Measurements from ENCODE around the gene CSF1R. TPM values are rescaled to one million over a fixed set of nuclear protein-coding genes. Genes with fewer than 3 reads are reported as not detected.

The CSF1R gene
- total and polyA plus RNA-seq, 4 donors, result 16.8 to 66.5 (median 47.8) TPM

DNA sequence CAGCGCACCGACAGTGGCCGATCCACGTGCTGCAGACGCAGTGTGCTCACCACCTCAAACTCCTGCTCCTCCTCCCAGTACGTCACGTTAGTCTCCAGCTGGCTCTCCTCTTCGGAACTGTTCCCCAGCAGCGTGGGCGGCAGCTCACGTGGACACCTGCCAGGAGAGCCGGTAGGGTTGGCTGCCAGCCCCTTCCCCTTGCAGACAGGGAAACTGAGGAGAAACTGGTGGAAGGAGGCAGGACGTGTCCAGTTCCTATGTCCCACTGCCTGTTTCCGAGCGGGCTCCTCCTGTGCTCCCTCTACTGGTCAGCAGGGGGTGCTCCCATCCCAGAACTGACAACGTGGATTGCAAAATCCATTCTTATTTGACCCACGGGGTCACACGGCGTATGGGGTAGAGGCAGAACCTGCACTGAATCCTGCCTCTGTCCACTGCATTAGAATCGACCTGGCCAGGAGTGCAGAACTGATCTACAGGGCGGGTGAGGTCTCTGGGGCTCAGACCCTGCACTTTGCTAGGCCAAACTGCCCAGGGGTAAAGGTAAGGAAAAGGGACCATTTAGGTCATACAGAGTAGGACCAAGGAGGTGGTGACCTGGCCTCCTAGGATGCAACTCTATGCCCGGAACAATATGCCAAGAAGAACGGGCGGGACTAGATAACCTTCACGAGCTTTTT, 43.6 kb upstream of the CSF1R start:
- WGBS (ENCODE audit: insufficient coverage), result 34% methylated on average over 25 of the region's 25 CpGs
- no peak overlapping the region for H3K27ac ChIP-seq (ENCODE audit: low read depth, low read length)
- H3K4me3 ChIP-seq (ENCODE audit: low read depth, low read length), result no peak overlapping the region
- H3K4me1 ChIP-seq (ENCODE audit: control insufficient read depth, insufficient read depth, low read length), result peaks cover 24% of the 10 kb centered on the region
- H3K9me3 ChIP-seq (ENCODE audit: control insufficient read depth, insufficient read depth, low read length), result no peaks in the 10 kb centered on the region
- DNase-seq (ENCODE audit: low read depth in 4 of 6, low spot score in 6 of 6), result peak in 3 of 6 donors; percentile 35 to 79 (median 78)
- peaks cover 34% of the 10 kb centered on the region for H3K36me3 ChIP-seq (ENCODE audit: control insufficient read depth, insufficient read depth, low read length)
- H3K27me3 ChIP-seq (ENCODE audit: control insufficient read depth, insufficient read depth, low read length), result no peaks in the 10 kb centered on the region

DNA sequence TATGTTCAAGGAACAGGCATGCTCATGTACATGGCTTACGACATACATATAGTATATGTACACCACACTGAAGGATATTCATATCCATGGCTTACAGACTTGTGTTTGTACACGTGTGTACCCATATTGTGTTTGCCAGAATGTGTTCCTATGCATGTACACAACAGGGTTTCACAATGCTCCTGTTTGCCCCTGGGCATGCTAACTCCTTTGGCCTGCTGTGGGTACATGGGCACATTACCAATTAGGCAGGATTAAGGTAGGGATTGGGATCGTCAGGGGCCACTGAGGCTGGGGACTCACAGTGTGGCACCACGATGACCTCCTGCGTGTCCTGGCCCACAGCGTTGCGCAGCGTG, 43.1 kb upstream of the CSF1R start:
- DNase-seq (ENCODE audit: low read depth in 4 of 6, low spot score in 6 of 6), result no peak
- Histone ChIP-seq H3K27ac (ENCODE audit: low read depth, low read length) (no peak overlapping the region), H3K27me3 (ENCODE audit: control insufficient read depth, insufficient read depth, low read length) (no peaks in the 10 kb centered on the region), H3K36me3 (ENCODE audit: control insufficient read depth, insufficient read depth, low read length) (peaks cover 36% of the 10 kb centered on the region), H3K4me3 (ENCODE audit: low read depth, low read length) (no peak overlapping the region), H3K4me1 (ENCODE audit: control insufficient read depth, insufficient read depth, low read length) (peaks cover 24% of the 10 kb centered on the region), H3K9me3 (ENCODE audit: control insufficient read depth, insufficient read depth, low read length) (no peaks in the 10 kb centered on the region)
- WGBS (ENCODE audit: insufficient coverage), result 83% methylated on average over 7 of the region's 8 CpGs

DNA sequence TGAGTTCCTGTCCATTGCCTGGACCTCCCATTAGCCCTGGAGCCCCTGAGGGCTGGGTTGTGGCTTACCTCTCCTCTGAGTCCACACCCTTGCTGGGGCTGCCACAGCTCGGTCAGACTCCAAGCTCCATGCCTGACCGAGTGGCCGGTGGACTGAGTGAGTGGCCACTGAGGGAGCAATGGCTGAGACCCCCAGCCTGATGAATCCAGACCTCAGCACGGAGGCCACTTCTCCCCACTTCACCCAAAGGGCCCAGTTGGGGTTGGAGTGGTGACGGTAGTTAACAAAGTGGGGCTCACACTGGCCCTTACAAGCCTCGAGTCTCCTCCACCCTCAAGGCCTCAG, 40.5 kb upstream of the CSF1R start:
- Histone ChIP-seq H3K27ac (ENCODE audit: low read depth, low read length) (no peak overlapping the region), H3K27me3 (ENCODE audit: control insufficient read depth, insufficient read depth, low read length) (no peaks in the 10 kb centered on the region), H3K4me1 (ENCODE audit: control insufficient read depth, insufficient read depth, low read length) (peaks cover 14% of the 10 kb centered on the region), H3K36me3 (ENCODE audit: control insufficient read depth, insufficient read depth, low read length) (peaks cover 39% of the 10 kb centered on the region), H3K9me3 (ENCODE audit: control insufficient read depth, insufficient read depth, low read length) (no peaks in the 10 kb centered on the region), H3K4me3 (ENCODE audit: low read depth, low read length) (no peak overlapping the region)
- no peak for DNase-seq (ENCODE audit: low read depth in 4 of 6, low spot score in 6 of 6)
- WGBS (ENCODE audit: insufficient coverage), result 94% methylated on average over 6 of the region's 6 CpGs

DNA sequence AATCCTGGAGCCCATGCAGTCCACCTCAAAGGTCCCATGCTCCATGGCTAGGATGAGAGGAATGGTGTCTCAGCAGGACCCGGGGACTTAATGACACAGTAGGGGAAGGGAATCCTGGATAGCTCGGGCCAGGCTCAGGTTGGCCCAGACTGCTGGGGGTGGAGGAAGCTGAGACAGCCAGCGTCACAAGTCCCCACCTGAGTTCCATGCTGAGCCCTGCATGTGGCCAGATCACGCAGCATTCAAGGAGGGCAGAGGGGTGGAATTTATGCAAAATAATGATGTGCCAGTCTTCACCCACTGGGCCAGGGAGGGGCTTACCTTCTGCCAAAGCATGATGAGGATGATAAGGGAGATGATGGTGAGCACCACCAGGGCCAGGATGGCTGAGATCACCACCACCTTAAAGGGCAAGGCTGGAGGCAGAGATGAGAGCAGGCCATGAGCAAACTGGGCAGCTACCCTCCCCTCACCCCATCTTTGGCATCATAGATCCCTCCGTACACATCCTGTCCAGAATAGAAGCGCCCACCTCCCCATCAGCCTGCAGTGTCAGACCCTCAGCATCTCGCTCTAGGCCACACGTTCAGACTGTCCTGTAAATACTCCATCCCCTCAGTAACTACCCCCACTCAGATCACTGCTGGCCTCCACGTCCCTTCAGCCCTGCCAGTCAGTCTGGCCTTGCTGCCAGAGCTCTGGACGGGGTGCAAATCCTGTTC, 40.0 kb upstream of the CSF1R start:
- H3K4me1 ChIP-seq (ENCODE audit: control insufficient read depth, insufficient read depth, low read length), result peaks cover 11% of the 10 kb centered on the region
- H3K36me3 ChIP-seq (ENCODE audit: control insufficient read depth, insufficient read depth, low read length), result peaks cover 35% of the 10 kb centered on the region
- DNase-seq (ENCODE audit: low read depth in 4 of 6, low spot score in 6 of 6), result no peak
- no peaks in the 10 kb centered on the region for H3K27me3 ChIP-seq (ENCODE audit: control insufficient read depth, insufficient read depth, low read length)
- no peak overlapping the region for H3K27ac ChIP-seq (ENCODE audit: low read depth, low read length)
- no peaks in the 10 kb centered on the region for H3K9me3 ChIP-seq (ENCODE audit: control insufficient read depth, insufficient read depth, low read length)
- 79% methylated on average over 10 of the region's 10 CpGs for WGBS (ENCODE audit: insufficient coverage)
- H3K4me3 ChIP-seq (ENCODE audit: low read depth, low read length), result no peak overlapping the region

GRCh38 chr5:150125334-150125733, 39.0 kb upstream of the CSF1R start:
- H3K36me3 ChIP-seq (ENCODE audit: control insufficient read depth, insufficient read depth, low read length), result peaks cover 38% of the 10 kb centered on the region
- no peak overlapping the region for H3K27ac ChIP-seq (ENCODE audit: low read depth, low read length)
- H3K27me3 ChIP-seq (ENCODE audit: control insufficient read depth, insufficient read depth, low read length), result no peaks in the 10 kb centered on the region
- DNase-seq (ENCODE audit: low read depth in 4 of 6, low spot score in 6 of 6), result no peak
- 94% methylated on average over 10 of the region's 10 CpGs for WGBS (ENCODE audit: insufficient coverage)
- H3K4me1 ChIP-seq (ENCODE audit: control insufficient read depth, insufficient read depth, low read length), result peaks cover 8% of the 10 kb centered on the region
- no peak overlapping the region for H3K4me3 ChIP-seq (ENCODE audit: low read depth, low read length)
- H3K9me3 ChIP-seq (ENCODE audit: control insufficient read depth, insufficient read depth, low read length), result no peaks in the 10 kb centered on the region

- DNase-seq (ENCODE audit: low read depth in 4 of 6, low spot score in 6 of 6), result no peak
- no peak overlapping the region for H3K4me3 ChIP-seq (ENCODE audit: low read depth, low read length)
- WGBS (ENCODE audit: insufficient coverage), result 84% methylated on average over 7 of the region's 8 CpGs
- peaks cover 43% of the 10 kb centered on the region for H3K36me3 ChIP-seq (ENCODE audit: control insufficient read depth, insufficient read depth, low read length)
- H3K27ac ChIP-seq (ENCODE audit: low read depth, low read length), result no peak overlapping the region
- H3K27me3 ChIP-seq (ENCODE audit: control insufficient read depth, insufficient read depth, low read length), result no peaks in the 10 kb centered on the region
- peaks cover 1% of the 10 kb centered on the region for H3K4me1 ChIP-seq (ENCODE audit: control insufficient read depth, insufficient read depth, low read length)
- H3K9me3 ChIP-seq (ENCODE audit: control insufficient read depth, insufficient read depth, low read length), result no peaks in the 10 kb centered on the region
These were observed 38.2 kb upstream of the CSF1R start for GRCh38 chr5:150124596-150124995.

- Histone ChIP-seq H3K9me3 (ENCODE audit: control insufficient read depth, insufficient read depth, low read length) (no peaks in the 10 kb centered on the region), H3K36me3 (ENCODE audit: control insufficient read depth, insufficient read depth, low read length) (peaks cover 44% of the 10 kb centered on the region), H3K4me3 (ENCODE audit: low read depth, low read length) (no peak overlapping the region), H3K27ac (ENCODE audit: low read depth, low read length) (no peak overlapping the region), H3K4me1 (ENCODE audit: control insufficient read depth, insufficient read depth, low read length) (no peaks in the 10 kb centered on the region), H3K27me3 (ENCODE audit: control insufficient read depth, insufficient read depth, low read length) (no peaks in the 10 kb centered on the region)
- WGBS (ENCODE audit: insufficient coverage), result 87% methylated on average over 11 of the region's 11 CpGs
- DNase-seq (ENCODE audit: low read depth in 4 of 6, low spot score in 6 of 6), result no peak
These were observed 37.8 kb upstream of the CSF1R start for GRCh38 chr5:150124111-150124557.

DNA sequence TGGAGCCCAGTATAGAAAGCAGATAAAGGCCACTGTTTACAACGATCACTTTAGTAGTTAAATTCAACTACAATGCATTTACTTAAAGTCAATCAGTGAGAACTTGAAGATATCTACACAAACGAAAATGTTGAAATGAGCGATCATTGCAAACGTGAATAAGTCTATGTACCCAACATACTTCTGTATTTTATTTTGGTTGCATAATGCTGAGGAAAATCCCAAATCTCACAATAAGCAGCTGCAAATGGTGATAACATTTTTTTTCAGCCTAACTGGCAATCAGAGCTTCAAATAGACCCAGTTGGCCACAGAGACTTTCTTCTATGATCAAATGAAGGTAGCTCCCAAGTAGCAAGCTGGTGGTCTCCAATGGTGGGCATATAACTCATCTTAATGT, 37.2 kb upstream of the CSF1R start:
- no peaks in the 10 kb centered on the region for H3K27me3 ChIP-seq (ENCODE audit: control insufficient read depth, insufficient read depth, low read length)
- H3K4me1 ChIP-seq (ENCODE audit: control insufficient read depth, insufficient read depth, low read length), result no peaks in the 10 kb centered on the region
- no peak overlapping the region for H3K4me3 ChIP-seq (ENCODE audit: low read depth, low read length)
- no peaks in the 10 kb centered on the region for H3K9me3 ChIP-seq (ENCODE audit: control insufficient read depth, insufficient read depth, low read length)
- DNase-seq (ENCODE audit: low read depth in 4 of 6, low spot score in 6 of 6), result no peak
- H3K27ac ChIP-seq (ENCODE audit: low read depth, low read length), result no peak overlapping the region
- peaks cover 48% of the 10 kb centered on the region for H3K36me3 ChIP-seq (ENCODE audit: control insufficient read depth, insufficient read depth, low read length)
- no CpG with 5 or more reads among the region's 4 CpGs for WGBS (ENCODE audit: insufficient coverage)

DNA sequence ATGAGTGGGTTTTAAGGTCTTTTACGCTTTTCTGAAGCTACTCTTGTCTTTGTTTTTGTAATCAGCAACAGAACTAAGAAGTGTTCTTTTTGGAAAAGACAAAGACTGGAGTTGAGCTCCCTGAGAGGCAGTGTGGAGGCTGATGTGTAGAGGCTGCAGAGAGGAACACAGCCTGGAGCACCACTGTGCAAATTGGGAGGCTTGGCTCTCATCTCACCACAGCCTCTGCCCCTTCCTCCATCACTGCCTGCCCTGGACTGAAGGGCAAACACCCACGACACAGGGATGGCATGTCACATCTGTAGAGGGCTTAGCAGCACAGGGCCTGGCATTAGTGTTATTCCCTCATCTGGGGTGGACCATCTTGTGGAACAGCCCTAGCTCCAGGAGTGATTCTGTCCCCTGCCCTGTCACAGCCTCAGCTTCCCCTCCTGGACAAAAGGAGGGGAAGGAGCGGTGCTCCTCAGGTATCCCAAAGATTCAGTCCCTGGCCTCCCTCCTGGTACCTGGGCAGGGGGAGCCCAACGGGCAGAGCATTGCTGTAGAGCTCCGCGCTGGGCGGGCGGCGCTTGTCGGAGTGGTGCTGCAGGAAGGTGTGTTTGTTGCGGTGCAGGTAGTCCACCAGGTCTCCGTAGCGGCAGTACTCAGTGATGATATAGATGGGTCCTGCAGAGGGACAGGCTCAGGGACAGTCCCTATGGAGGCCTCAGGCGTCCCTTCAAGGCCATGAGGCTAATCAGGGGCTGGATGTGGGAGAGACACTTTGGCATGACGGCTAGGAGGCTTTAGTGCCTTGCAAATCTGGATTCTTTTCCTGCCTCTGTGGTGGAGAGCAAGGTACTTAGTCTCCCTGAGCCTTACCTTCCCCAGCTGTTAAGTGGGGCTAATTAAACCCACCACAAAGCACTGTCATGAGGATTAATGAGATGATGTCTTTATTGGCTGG, 36.5 kb upstream of the CSF1R start:
- Histone ChIP-seq H3K4me3 (ENCODE audit: low read depth, low read length) (no peak overlapping the region), H3K36me3 (ENCODE audit: control insufficient read depth, insufficient read depth, low read length) (peaks cover 55% of the 10 kb centered on the region), H3K9me3 (ENCODE audit: control insufficient read depth, insufficient read depth, low read length) (no peaks in the 10 kb centered on the region), H3K27me3 (ENCODE audit: control insufficient read depth, insufficient read depth, low read length) (no peaks in the 10 kb centered on the region), H3K4me1 (ENCODE audit: control insufficient read depth, insufficient read depth, low read length) (no peaks in the 10 kb centered on the region), H3K27ac (ENCODE audit: low read depth, low read length) (no peak overlapping the region)
- DNase-seq (ENCODE audit: low read depth in 4 of 6, low spot score in 6 of 6), result no peak
- WGBS (ENCODE audit: insufficient coverage), result 93% methylated on average over 13 of the region's 15 CpGs
